H9 (cell line): ENCODE data around the gene MNAT1. TPM values are rescaled to one million over a fixed set of nuclear protein-coding genes. Genes with fewer than 3 reads are reported as not detected.

Experiments
- DNase-seq: peaks from one replicate; pipeline ENCODE4 v3.0.0-alpha.2; 2017
- H2AFZ ChIP-seq: one replicate; pipeline ENCODE4 v1.6.1; 2013; ENCODE audit warnings: mild to moderate bottlenecking, low read length, control low read depth, moderate library complexity
- H2AK5ac ChIP-seq: 2 replicates; pipeline ENCODE4 v1.6.1; 2013; ENCODE audit warnings: low read length, control low read depth, mixed read lengths; ENCODE audit not compliant: insufficient read length
- H2BK120ac ChIP-seq: one replicate; pipeline ENCODE4 v1.6.1; 2013; ENCODE audit warnings: low read depth, mild to moderate bottlenecking, low read length, control low read depth, inconsistent platforms; ENCODE audit not compliant: poor library complexity, severe bottlenecking
- H2BK12ac ChIP-seq: 2 replicates; pipeline ENCODE4 v1.6.1; 2013; ENCODE audit warnings: low read length, control low read depth, mixed read lengths, low read depth; ENCODE audit not compliant: insufficient read length
- H2BK15ac ChIP-seq: 2 replicates; pipeline ENCODE4 v1.6.1; 2013; ENCODE audit warnings: low read depth, low read length, control low read depth
- H2BK20ac ChIP-seq: one replicate; pipeline ENCODE4 v1.6.1; 2013; ENCODE audit warnings: low read depth, mild to moderate bottlenecking, low read length, control low read depth, inconsistent platforms; ENCODE audit not compliant: poor library complexity, severe bottlenecking
- H2BK5ac ChIP-seq: 2 replicates; pipeline ENCODE4 v1.6.1; 2013; ENCODE audit warnings: low read length, control low read depth, mixed read lengths; ENCODE audit not compliant: insufficient read length
- H3K14ac ChIP-seq: 2 replicates; pipeline ENCODE4 v1.6.1; 2013; ENCODE audit warnings: low read length, control low read depth; ENCODE audit not compliant: insufficient read depth
- H3K18ac ChIP-seq: 2 replicates; pipeline ENCODE4 v1.6.1; 2013; ENCODE audit warnings: low read depth, mild to moderate bottlenecking, mixed read lengths, low read length, control low read depth; ENCODE audit not compliant: insufficient read length
- H3K23ac ChIP-seq: 2 replicates; pipeline ENCODE4 v1.6.1; 2013; ENCODE audit warnings: low read length, control low read depth, mixed read lengths, low read depth; ENCODE audit not compliant: insufficient read length
- H3K23me2 ChIP-seq: 2 replicates; pipeline ENCODE4 v1.6.1; 2013; ENCODE audit warnings: low read depth, mild to moderate bottlenecking, mixed read lengths, low read length, control low read depth; ENCODE audit not compliant: insufficient read length, poor library complexity, severe bottlenecking
- H3K27ac ChIP-seq: 2 replicates; pipeline ENCODE4 v1.5.1; 2013; ENCODE audit warnings: low read length, control low read depth, mixed read lengths, low read depth; ENCODE audit not compliant: insufficient read length
- H3K27me3 ChIP-seq: 2 replicates; pipeline ENCODE4 v1.6.1; 2013; ENCODE audit warnings: low read length, control low read depth, inconsistent platforms; ENCODE audit not compliant: insufficient read depth
- H3K4ac ChIP-seq: 2 replicates; pipeline ENCODE4 v1.6.1; 2013; ENCODE audit warnings: low read depth, mild to moderate bottlenecking, control low read depth, inconsistent platforms, low read length, moderate library complexity
- H3K4me1 ChIP-seq: 2 replicates; pipeline ENCODE4 v1.6.1; 2013; ENCODE audit warnings: low read length, control low read depth, inconsistent platforms; ENCODE audit not compliant: insufficient read depth
- H3K4me2 ChIP-seq: 2 replicates; pipeline ENCODE4 v1.6.1; 2013; ENCODE audit warnings: low read length, control low read depth, mixed read lengths; ENCODE audit not compliant: insufficient read length, insufficient read depth
- H3K56ac ChIP-seq: 2 replicates; pipeline ENCODE4 v1.6.1; 2013; ENCODE audit warnings: low read depth, mild to moderate bottlenecking, mixed read lengths, low read length, control low read depth; ENCODE audit not compliant: insufficient read length
- H3K79me1 ChIP-seq: 2 replicates; pipeline ENCODE4 v1.6.1; 2013; ENCODE audit warnings: low read depth, mild to moderate bottlenecking, moderate library complexity, low read length, control low read depth, inconsistent platforms; ENCODE audit not compliant: insufficient read depth, poor library complexity, severe bottlenecking
- H3K79me2 ChIP-seq: 2 replicates; pipeline ENCODE4 v1.6.1; 2013; ENCODE audit warnings: low read length, control low read depth, inconsistent platforms; ENCODE audit not compliant: insufficient read depth
- H3K9ac ChIP-seq: 2 replicates; pipeline ENCODE4 v1.6.1; 2013; ENCODE audit warnings: low read length, control low read depth, mixed read lengths; ENCODE audit not compliant: insufficient read length; ENCODE audit errors: extremely low read depth
- H3K9me3 ChIP-seq: one replicate; pipeline ENCODE4 v1.6.1; 2013; ENCODE audit warnings: low read depth, low read length, inconsistent platforms; ENCODE audit not compliant: control insufficient read depth
- H3T11ph ChIP-seq: one replicate; pipeline ENCODE4 v1.6.1; 2013; ENCODE audit warnings: mild to moderate bottlenecking, low read length, control low read depth, inconsistent platforms
- H4K20me1 ChIP-seq: one replicate; pipeline ENCODE4 v1.6.1; 2013; ENCODE audit not compliant: control insufficient read depth, insufficient read length, insufficient read depth
- H4K5ac ChIP-seq: 2 replicates; pipeline ENCODE4 v1.6.1; 2013; ENCODE audit warnings: low read depth, mild to moderate bottlenecking, mixed read lengths, low read length, control low read depth; ENCODE audit not compliant: insufficient read length
- H4K8ac ChIP-seq: replicated peaks from 2 replicates; pipeline ENCODE4 v1.6.1; 2013; ENCODE audit warnings: low read length, control low read depth, mixed read lengths, low read depth; ENCODE audit not compliant: insufficient read length
- H4K91ac ChIP-seq: 2 replicates; pipeline ENCODE4 v1.6.1; 2013; ENCODE audit warnings: low read depth, mild to moderate bottlenecking, moderate library complexity, mixed read lengths, low read length, control low read depth; ENCODE audit not compliant: insufficient read length
- H3K27ac Mint-ChIP-seq, 3 experiments: 2 replicates in 2 of 3; 3 replicates in 1 of 3; pipeline ENCODE4 v1.8.0; 2020 to 2021; ENCODE audit warnings: mixed read lengths in 3 of 3, mild to moderate bottlenecking in 1 of 3, moderate library complexity in 1 of 3
- H3K27me3 Mint-ChIP-seq: 2 replicates; pipeline ENCODE4 v1.8.0; 2021; ENCODE audit warnings: low read depth, mild to moderate bottlenecking, moderate library complexity, mixed read lengths
- H3K36me3 Mint-ChIP-seq, 3 experiments: 2 replicates in 2 of 3; 3 replicates in 1 of 3; pipeline ENCODE4 v1.8.0; 2020 to 2021; ENCODE audit warnings: low read depth in 3 of 3, mixed read lengths in 3 of 3; ENCODE audit not compliant: insufficient read depth in 1 of 3
- H3K4me1 Mint-ChIP-seq, 2 experiments: 2 replicates each; pipeline ENCODE4 v1.8.0; 2020; ENCODE audit warnings: mixed read lengths in 2 of 2
- H3K4me3 Mint-ChIP-seq, 2 experiments: 2 replicates in 1 of 2; 3 replicates in 1 of 2; pipeline ENCODE4 v1.8.0; 2020 to 2021; ENCODE audit warnings: mild to moderate bottlenecking in 2 of 2, mixed read lengths in 2 of 2, moderate library complexity in 1 of 2
- H3K9me3 Mint-ChIP-seq, 2 experiments: 2 replicates in 1 of 2; 3 replicates in 1 of 2; pipeline ENCODE4 v1.8.0; 2020; ENCODE audit warnings: mild to moderate bottlenecking in 2 of 2, mixed read lengths in 2 of 2, moderate library complexity in 1 of 2
- CTCF ChIP-seq: fragments of 200-600 bp; sonication (generic); conservative IDR thresholded peaks from 3 replicates; pipeline ENCODE4 v1.8.0; 2021; ENCODE audit warnings: antibody characterized with exemption, mild to moderate bottlenecking
- WGBS: extraction: QIAGEN DNeasy Blood & Tissue Kit; methylation state at CpG from one replicate; pipeline ENCODE4 v1.1.7; 2013; ENCODE audit warnings: missing lambda C conversion rate, low lambda C conversion rate, mixed read lengths; ENCODE audit not compliant: insufficient read length; ENCODE audit errors: extremely low coverage; 5-methylcytosine and 5-hydroxymethylcytosine counted together
- total RNA-seq: library from RNA; stranded (reverse); gene quantifications from 2 replicates; pipeline ENCODE4 v1.2.1, GENCODE V29; 2021

Gene MNAT1
- total RNA-seq, 1 experiment from 2014 or later = 43.1 TPM

DNA sequence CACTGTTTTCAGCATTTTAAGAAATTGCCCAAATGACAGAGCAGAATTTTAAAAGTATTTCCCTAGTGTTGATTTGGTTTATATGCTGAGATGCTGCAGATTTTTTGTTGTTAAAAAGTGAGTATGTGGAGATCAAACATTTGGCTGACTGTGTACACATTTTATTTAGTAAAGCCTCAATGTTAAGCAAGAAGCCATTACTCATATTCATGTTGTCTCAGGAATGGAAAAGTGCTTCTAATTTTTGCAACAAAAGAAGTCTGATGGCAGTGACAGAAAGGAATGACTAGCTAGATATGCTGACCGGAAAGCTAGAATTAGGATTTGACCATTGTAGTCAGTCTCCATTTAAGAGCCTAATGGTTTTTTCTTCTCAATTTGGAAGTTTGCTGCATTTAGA is 269.0 kb downstream of the MNAT1 start:
- no peak overlapping the region for H3K4me2 ChIP-seq
- no peak overlapping the region for H3K23ac ChIP-seq
- no peak overlapping the region for H2BK20ac ChIP-seq
- no peak overlapping the region for H2BK12ac ChIP-seq
- H2AFZ ChIP-seq = no peak overlapping the region
- Mint-ChIP-seq H3K36me3 (peaks cover 2 to 6% (median 4%) of the 10 kb centered on the region in 3 experiments; a peak in 3 of 7 replicates), H3K9me3 (peaks cover 0 to 2% of the 10 kb centered on the region in 2 experiments; a peak in 1 of 5 replicates), H3K27ac (no peak overlapping the region), H3K4me3 (no peak overlapping the region), H3K4me1 (no peaks in the 10 kb centered on the region), H3K27me3 (no peaks in the 10 kb centered on the region)
- no peak overlapping the region for H3K4ac ChIP-seq
- H2AK5ac ChIP-seq = no peak overlapping the region
- no peaks in the 10 kb centered on the region for H3K23me2 ChIP-seq
- H2BK120ac ChIP-seq = no peak overlapping the region
- H3K79me1 ChIP-seq = no peaks in the 10 kb centered on the region
- H4K5ac ChIP-seq = no peak overlapping the region
- no peak overlapping the region for H2BK5ac ChIP-seq
- H3K4me1 ChIP-seq = no peaks in the 10 kb centered on the region
- no peak for DNase-seq
- no peak overlapping the region for H3K56ac ChIP-seq
- no peaks in the 10 kb centered on the region for H3K79me2 ChIP-seq
- H4K20me1 ChIP-seq = no peaks in the 10 kb centered on the region
- no peak overlapping the region for H3K14ac ChIP-seq
- TF ChIP-seq CTCF = no peak
- no peaks in the 10 kb centered on the region for H3K27me3 ChIP-seq
- no CpG with 5 or more reads among the region's 1 CpG for WGBS
- no peak overlapping the region for H4K91ac ChIP-seq
- H3K9ac ChIP-seq = no peak overlapping the region
- no peak overlapping the region for H3K27ac ChIP-seq
- H3K9me3 ChIP-seq = no peaks in the 10 kb centered on the region
- H3K18ac ChIP-seq = no peak overlapping the region
- H4K8ac ChIP-seq = no peak overlapping the region
- H2BK15ac ChIP-seq = no peak overlapping the region
- H3T11ph ChIP-seq = no peak overlapping the region
